PC-3 (cell line): ENCODE data around the gene DHDH. TPM values are rescaled to one million over a fixed set of nuclear protein-coding genes. Genes with fewer than 3 reads are reported as not detected.

Experiments used
- ATAC-seq: fragments of 200-7000 bp; cut with Tn5 transposase; 2 replicates; pipeline ENCODE4 v1.9.1; 2020; ENCODE audit warnings: mild to moderate bottlenecking, moderate library complexity
- BruUV-seq: library from RNA; stranded (reverse); fragments of 400-500 nt; replicated peaks from 2 replicates; lab custom pipeline; 2021; lab: Mats Ljungman, UMichigan
- CTCF ChIA-PET: fragments of 300-600 bp; sonication (Branson Sonifier 250); formaldehyde crosslinking; loops from one replicate; lab custom pipeline; 2022; ENCODE audit warnings: antibody characterized with exemption; lab: Charles Lee
- POLR2A ChIA-PET: fragments of 300-600 bp; sonication (Branson Sonifier 250); formaldehyde crosslinking; loops from one replicate; lab custom pipeline; 2022; ENCODE audit warnings: antibody characterized with exemption; ENCODE audit not compliant: unreplicated experiment; lab: Charles Lee
- DNase-seq: peaks from one replicate; pipeline ENCODE4 v3.0.0-alpha.2; 2015
- H2AFZ ChIP-seq: fragments of 300-600 bp; sonication (generic); 2 replicates; pipeline ENCODE4 v1.6.0; 2016; ENCODE audit warnings: antibody characterized with exemption, low read length
- H3F3A ChIP-seq: fragments of 300-600 bp; sonication (generic); one replicate; pipeline ENCODE4 v1.6.0; 2017; ENCODE audit warnings: antibody characterized with exemption, low read length, control low read depth, mild to moderate bottlenecking; ENCODE audit not compliant: unreplicated experiment
- H3K27ac ChIP-seq: fragments of 300-600 bp; sonication (generic); 2 replicates; pipeline ENCODE4 v1.5.1; 2016; ENCODE audit warnings: mild to moderate bottlenecking, low read length
- H3K27me3 ChIP-seq: fragments of 300-600 bp; sonication (generic); 2 replicates; pipeline ENCODE4 v1.6.1; 2016; ENCODE audit warnings: low read length, mixed read lengths
- H3K36me3 ChIP-seq: fragments of 300-600 bp; sonication (generic); 2 replicates; pipeline ENCODE4 v1.6.1; 2016; ENCODE audit warnings: low read depth, mixed run types, low read length, mixed read lengths
- H3K4me1 ChIP-seq: fragments of 300-600 bp; sonication (generic); 2 replicates; pipeline ENCODE4 v1.5.1; 2016; ENCODE audit warnings: low read length; ENCODE audit not compliant: insufficient read depth
- H3K4me2 ChIP-seq: fragments of 300-600 bp; sonication (generic); 2 replicates; pipeline ENCODE4 v1.6.0; 2016; ENCODE audit warnings: low read length
- H3K4me3 ChIP-seq: fragments of 300-600 bp; sonication (generic); 2 replicates; pipeline ENCODE4 v1.5.1; 2016; ENCODE audit warnings: mild to moderate bottlenecking, low read length, mixed read lengths
- H3K79me2 ChIP-seq: fragments of 300-600 bp; sonication (generic); 2 replicates; pipeline ENCODE4 v1.6.1; 2017; ENCODE audit warnings: low read length, mixed read lengths
- H3K9ac ChIP-seq: fragments of 300-600 bp; sonication (generic); 2 replicates; pipeline ENCODE4 v1.6.0; 2016; ENCODE audit warnings: mild to moderate bottlenecking, low read length
- H3K9me2 ChIP-seq: fragments of 300-600 bp; sonication (generic); replicated peaks from 2 replicates; pipeline ENCODE4 v1.6.1; 2016; ENCODE audit warnings: mixed run types, low read length, mixed read lengths
- H3K9me3 ChIP-seq: fragments of 300-600 bp; sonication (generic); 2 replicates; pipeline ENCODE4 v1.6.1; 2016; ENCODE audit warnings: low read length, mixed read lengths
- H4K20me1 ChIP-seq: fragments of 300-600 bp; sonication (generic); 2 replicates; pipeline ENCODE4 v1.6.1; 2016; ENCODE audit warnings: low read length, mixed read lengths
- CTCF ChIP-seq: fragments of 300-600 bp; sonication (generic); conservative IDR thresholded peaks from 2 replicates; pipeline ENCODE4 v1.5.1; 2017; ENCODE audit warnings: antibody characterized with exemption, low read depth, mild to moderate bottlenecking, low read length
- EZH2 ChIP-seq: fragments of 300-600 bp; sonication (generic); IDR thresholded peaks from one replicate; pipeline ENCODE4 v1.6.1; 2017; ENCODE audit warnings: antibody characterized with exemption, mild to moderate bottlenecking, low read length; ENCODE audit not compliant: unreplicated experiment
- EZH2phosphoT487 ChIP-seq: fragments of 300-600 bp; sonication (generic); IDR thresholded peaks from 2 replicates; pipeline ENCODE4 v1.6.1; 2018; ENCODE audit warnings: mild to moderate bottlenecking, antibody characterized with exemption, low read length, borderline replicate concordance
- intact Hi-C: fragments of 100-400 bp; cut with micrococcal nuclease; formaldehyde crosslinking; loops from 2 replicates; pipeline ENCODE4 v1.9.0; 2023
- total RNA-seq: library from RNA; depleted of rRNA; stranded (reverse); fragments of >200 nt; gene quantifications from 2 replicates; pipeline ENCODE4 v1.2.3, GENCODE V29; 2014; rRNA removed

Gene DHDH
- total RNA-seq, 1 experiment from 2014 or later: 1.8 TPM

GRCh38 chr19:48994035-48994386 lies 60.5 kb downstream of the DHDH start:
- POLR2A ChIA-PET: interaction anchor here (0.5 to 0.6 kb wide), 4 partner anchors 12 to 418 kb away, joined by 3 to 8 read pairs (median 3); partner anchors contain the start of gene DHDH
- Histone ChIP-seq H3F3A (no peaks in the 10 kb centered on the region), H3K9me2 (no peaks in the 10 kb centered on the region), H3K27me3 (no peaks in the 10 kb centered on the region), H4K20me1 (0 out of 2 replicates have a peak, but pooled peaks cover 4% of the 10 kb centered on the region), H3K4me2 (peak overlapping the region; percentile 91), H3K4me3 (peak overlapping the region; percentile 93), H3K27ac (peak overlapping the region; percentile 25), H3K9me3 (no peaks in the 10 kb centered on the region), H3K79me2 (peaks cover 76% of the 10 kb centered on the region), H2AFZ (peak overlapping the region; percentile 67), H3K36me3 (no peaks in the 10 kb centered on the region), H3K4me1 (peaks cover 6% of the 10 kb centered on the region; the same call in 1 of the 2 replicates), H3K9ac (peak overlapping the region; percentile 89)
- intact Hi-C loops: loop anchor here (10.0 kb wide), 1 partner anchor 81 kb away; the partner anchor contains the start of gene KCNA7
- DNase-seq (no peak), ATAC-seq (no peak)
- TF ChIP-seq EZH2phosphoT487 (no peak), EZH2 (no peak), CTCF (no peak)
- TSS peak; percentile 79 for BruUV-seq
- CTCF ChIA-PET: interaction anchor here (0.7 to 1.3 kb wide), 6 partner anchors 15 to 182 kb away, joined by 3 to 7 read pairs (median 4); no protein-coding TSS in a partner anchor

Other genes with a start within 250 kb of the DHDH start
- gene FUT2, start 237.7 kb upstream of the DHDH start, total RNA-seq: 0.69 TPM in 1 of 2 replicates, not detected in the other
- 0.18 and 0.40 TPM in 2 replicates for gene MAMSTR, start 214.0 kb upstream of the DHDH start, total RNA-seq
- 0.40 and 0.51 TPM in 2 replicates for gene RASIP1, start 193.1 kb upstream of the DHDH start, total RNA-seq
- not detected in 2 replicates for gene IZUMO1, start 186.8 kb upstream of the DHDH start, total RNA-seq
- 4.6 and 4.8 TPM in 2 replicates for gene FUT1, start 181.1 kb upstream of the DHDH start, total RNA-seq
- not detected in 2 replicates for gene FGF21, start 178.2 kb upstream of the DHDH start, total RNA-seq
- gene BCAT2, start 122.7 kb upstream of the DHDH start, total RNA-seq: 41.1 and 50.0 TPM in 2 replicates
- 15.0 and 15.4 TPM in 2 replicates for gene HSD17B14, start 97.2 kb upstream of the DHDH start, total RNA-seq
- 0.63 and 1.2 TPM in 2 replicates for gene PLEKHA4, start 65.1 kb upstream of the DHDH start, total RNA-seq
- gene PPP1R15A, start 61.3 kb upstream of the DHDH start, total RNA-seq: 78.0 and 105 TPM in 2 replicates
- not detected in 2 replicates for gene TULP2, start 35.0 kb upstream of the DHDH start, total RNA-seq
- gene NUCB1, start 33.4 kb upstream of the DHDH start, total RNA-seq: 137 and 138 TPM in 2 replicates
- gene BAX, start 21.2 kb downstream of the DHDH start, total RNA-seq: 43.0 and 44.8 TPM in 2 replicates
- 1,109 and 1,250 TPM in 2 replicates for gene FTL, start 31.6 kb downstream of the DHDH start, total RNA-seq
- gene GYS1, start 59.6 kb downstream of the DHDH start, total RNA-seq: 38.6 and 54.0 TPM in 2 replicates
- 291 and 421 TPM in 2 replicates for gene RUVBL2, start 60.2 kb downstream of the DHDH start, total RNA-seq
- gene LHB, start 83.4 kb downstream of the DHDH start, total RNA-seq: not detected in 2 replicates
- gene CGB3, start 90.6 kb downstream of the DHDH start, total RNA-seq: not detected in 2 replicates
- gene CGB2, start 98.2 kb downstream of the DHDH start, total RNA-seq: not detected in 2 replicates
- 0.95 TPM in 1 of 2 replicates, not detected in the other for gene CGB1, start 103.2 kb downstream of the DHDH start, total RNA-seq
- gene CGB5, start 110.1 kb downstream of the DHDH start, total RNA-seq: 0.52 TPM in 1 of 2 replicates, not detected in the other
- 1.2 and 2.2 TPM in 2 replicates for gene CGB8, start 115.4 kb downstream of the DHDH start, total RNA-seq
- 0.04 and 0.63 TPM in 2 replicates for gene CGB7, start 124.0 kb downstream of the DHDH start, total RNA-seq
- 0.18 and 1.6 TPM in 2 replicates for gene NTF4, start 131.1 kb downstream of the DHDH start, total RNA-seq
- gene KCNA7, start 139.0 kb downstream of the DHDH start, total RNA-seq: not detected in 2 replicates
- gene SNRNP70, start 151.8 kb downstream of the DHDH start, total RNA-seq: 367 and 485 TPM in 2 replicates
- 5.8 and 11.6 TPM in 2 replicates for gene LIN7B, start 180.7 kb downstream of the DHDH start, total RNA-seq
- gene C19orf73, start 185.4 kb downstream of the DHDH start, total RNA-seq: 0.15 TPM in 1 of 2 replicates, not detected in the other
- gene PPFIA3, start 185.8 kb downstream of the DHDH start, total RNA-seq: 56.3 and 59.0 TPM in 2 replicates
- gene HRC, start 221.7 kb downstream of the DHDH start, total RNA-seq: not detected in 2 replicates
- 30.0 and 40.4 TPM in 2 replicates for gene TRPM4, start 224.1 kb downstream of the DHDH start, total RNA-seq